ENCODE measurements around the gene EVI5. TPM values are rescaled to one million over a fixed set of nuclear protein-coding genes. Genes with fewer than 3 reads are reported as not detected.

Gene EVI5
- total RNA-seq, 1 donor from 2014 or later, result 80.4 TPM

GRCh38 chr1:92690212-92690906 is 94.5 kb downstream of the EVI5 start:
- Histone ChIP-seq H3K27me3 (ENCODE audit: insufficient read depth, low read length) (no peaks in the 10 kb centered on the region), H3K9ac (ENCODE audit: low read length) (no peak overlapping the region), H3K4me1 (ENCODE audit: insufficient read depth, low read length) (no peaks in the 10 kb centered on the region), H4K20me1 (ENCODE audit: insufficient read depth, low read length) (no peaks in the 10 kb centered on the region), H3K27ac (ENCODE audit: low read depth, low read length) (no peak overlapping the region), H3K79me2 (ENCODE audit: insufficient read depth, low read length) (no peaks in the 10 kb centered on the region), H3K4me2 (ENCODE audit: low read length) (no peak overlapping the region), H3K4me3 (ENCODE audit: insufficient read depth, low read depth, low read length) (no peak overlapping the region), H3K9me3 (ENCODE audit: insufficient read depth, low read depth, low read length) (no peaks in the 10 kb centered on the region), H2AFZ (ENCODE audit: low read depth, low read length) (no peak overlapping the region), H3K36me3 (ENCODE audit: insufficient read depth, low read length) (peaks cover 7% of the 10 kb centered on the region)
- DNase-seq (ENCODE audit: low read depth) (no peak), FAIRE-seq (no peak)
- H3K9me3 Mint-ChIP-seq (ENCODE audit: unreplicated experiment), result peaks cover 4% of the 10 kb centered on the region
- peaks cover 20% of the 10 kb centered on the region for H3K36me3 Mint-ChIP-seq (ENCODE audit: low read depth, unreplicated experiment)
- H3K27me3 Mint-ChIP-seq (ENCODE audit: low read depth, unreplicated experiment), result no peaks in the 10 kb centered on the region
- H3K4me1 Mint-ChIP-seq (ENCODE audit: low read depth, unreplicated experiment), result peaks cover 3% of the 10 kb centered on the region
- H3K27ac Mint-ChIP-seq (ENCODE audit: unreplicated experiment), result no peak overlapping the region
- TF ChIP-seq CTCF (IDR thresholded peaks at IDR 0.05; ENCODE audit: insufficient read depth, low read depth, low read length) (no peak), EZH2 (IDR thresholded peaks at IDR 0.05; ENCODE audit: insufficient read depth, low read length) (no peak)
- H3K4me3 Mint-ChIP-seq (ENCODE audit: unreplicated experiment), result no peak overlapping the region

GRCh38 chr1:92679980-92680379 is 104.9 kb downstream of the EVI5 start:
- no peaks in the 10 kb centered on the region for H3K27me3 ChIP-seq (ENCODE audit: insufficient read depth, low read length)
- H3K9ac ChIP-seq (ENCODE audit: low read length), result no peak overlapping the region
- Mint-ChIP-seq H3K9me3 (ENCODE audit: unreplicated experiment) (no peaks in the 10 kb centered on the region), H3K27ac (ENCODE audit: unreplicated experiment) (no peak overlapping the region), H3K36me3 (ENCODE audit: low read depth, unreplicated experiment) (peaks cover 34% of the 10 kb centered on the region), H3K4me3 (ENCODE audit: unreplicated experiment) (no peak overlapping the region), H3K4me1 (ENCODE audit: low read depth, unreplicated experiment) (no peaks in the 10 kb centered on the region), H3K27me3 (ENCODE audit: low read depth, unreplicated experiment) (no peaks in the 10 kb centered on the region)
- H3K27ac ChIP-seq (ENCODE audit: low read depth, low read length), result no peak overlapping the region
- DNase-seq (ENCODE audit: low read depth) (no peak), FAIRE-seq (no peak)
- H3K4me1 ChIP-seq (ENCODE audit: insufficient read depth, low read length), result no peaks in the 10 kb centered on the region
- H3K4me2 ChIP-seq (ENCODE audit: low read length), result no peak overlapping the region
- H2AFZ ChIP-seq (ENCODE audit: low read depth, low read length), result no peak overlapping the region
- H3K36me3 ChIP-seq (ENCODE audit: insufficient read depth, low read length), result peaks cover 5% of the 10 kb centered on the region
- H4K20me1 ChIP-seq (ENCODE audit: insufficient read depth, low read length), result no peaks in the 10 kb centered on the region
- no peaks in the 10 kb centered on the region for H3K79me2 ChIP-seq (ENCODE audit: insufficient read depth, low read length)
- H3K9me3 ChIP-seq (ENCODE audit: insufficient read depth, low read depth, low read length), result no peaks in the 10 kb centered on the region
- no peak overlapping the region for H3K4me3 ChIP-seq (ENCODE audit: insufficient read depth, low read depth, low read length)
- no peak for TF ChIP-seq CTCF (IDR thresholded peaks at IDR 0.05; ENCODE audit: insufficient read depth, low read depth, low read length)
- TF ChIP-seq EZH2 (IDR thresholded peaks at IDR 0.05; ENCODE audit: insufficient read depth, low read length), result no peak

DNA sequence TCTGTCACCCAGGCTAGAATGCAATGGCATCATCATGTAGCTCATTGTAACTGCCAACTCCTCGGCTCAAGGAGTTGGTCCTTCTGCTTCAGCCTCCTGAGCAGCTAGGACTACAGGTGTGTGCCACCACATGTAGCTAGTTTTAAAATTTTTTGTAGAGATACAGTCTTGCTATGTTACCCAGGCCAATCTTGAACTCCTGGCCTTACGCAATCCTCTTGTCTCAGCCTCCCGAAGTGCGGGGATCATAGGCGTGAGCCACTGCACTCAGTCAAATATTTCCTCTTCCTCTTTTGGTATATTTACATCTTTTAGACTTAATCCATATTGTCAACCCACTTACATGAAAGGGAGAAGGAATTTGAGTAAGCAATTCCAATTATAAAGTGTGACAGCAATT is 121.1 kb downstream of the EVI5 start:
- peaks cover 12% of the 10 kb centered on the region for H3K36me3 Mint-ChIP-seq (ENCODE audit: low read depth, unreplicated experiment)
- no peak overlapping the region for H2AFZ ChIP-seq (ENCODE audit: low read depth, low read length)
- H3K4me3 ChIP-seq (ENCODE audit: insufficient read depth, low read depth, low read length), result no peak overlapping the region
- no peaks in the 10 kb centered on the region for H3K79me2 ChIP-seq (ENCODE audit: insufficient read depth, low read length)
- no peak overlapping the region for H3K27ac Mint-ChIP-seq (ENCODE audit: unreplicated experiment)
- no peak for TF ChIP-seq EZH2 (IDR thresholded peaks at IDR 0.05; ENCODE audit: insufficient read depth, low read length)
- no peak for FAIRE-seq
- no peaks in the 10 kb centered on the region for H3K27me3 Mint-ChIP-seq (ENCODE audit: low read depth, unreplicated experiment)
- H3K9ac ChIP-seq (ENCODE audit: low read length), result no peak overlapping the region
- H3K27me3 ChIP-seq (ENCODE audit: insufficient read depth, low read length), result no peaks in the 10 kb centered on the region
- H3K4me1 Mint-ChIP-seq (ENCODE audit: low read depth, unreplicated experiment), result no peaks in the 10 kb centered on the region
- DNase-seq (ENCODE audit: low read depth), result no peak
- H3K4me3 Mint-ChIP-seq (ENCODE audit: unreplicated experiment), result no peak overlapping the region
- H3K4me2 ChIP-seq (ENCODE audit: low read length), result no peak overlapping the region
- no peaks in the 10 kb centered on the region for H3K4me1 ChIP-seq (ENCODE audit: insufficient read depth, low read length)
- no peaks in the 10 kb centered on the region for H3K9me3 Mint-ChIP-seq (ENCODE audit: unreplicated experiment)
- H3K27ac ChIP-seq (ENCODE audit: low read depth, low read length), result no peak overlapping the region
- H3K36me3 ChIP-seq (ENCODE audit: insufficient read depth, low read length), result peaks cover 3% of the 10 kb centered on the region
- H4K20me1 ChIP-seq (ENCODE audit: insufficient read depth, low read length), result no peaks in the 10 kb centered on the region
- H3K9me3 ChIP-seq (ENCODE audit: insufficient read depth, low read depth, low read length), result no peaks in the 10 kb centered on the region
